GM23338 (cell line): ENCODE results near the gene MLC1. TPM values are rescaled to one million over a fixed set of nuclear protein-coding genes. Genes with fewer than 3 reads are reported as not detected.

ENCODE experiments used
- ATAC-seq: fragments of 200-7000 bp; cut with Tn5 transposase; 3 replicates; pipeline ENCODE4 v1.9.1; 2020
- DNase-seq: peaks from one replicate; pipeline ENCODE4 v3.0.0-alpha.2; 2015; ENCODE audit warnings: low spot score
- H2AFZ ChIP-seq: fragments of 200-600 bp; sonication (generic); 2 replicates; pipeline ENCODE4 v1.8.0; 2016; ENCODE audit warnings: antibody characterized with exemption, mild to moderate bottlenecking, moderate library complexity
- H3F3A ChIP-seq: fragments of 200-600 bp; sonication (generic); replicated peaks from 2 replicates; pipeline ENCODE4 v1.8.0; 2017; ENCODE audit warnings: antibody characterized with exemption, mixed run types, low read depth
- H3K27ac ChIP-seq: fragments of 200-600 bp; sonication (generic); 2 replicates; pipeline ENCODE4 v1.6.1; 2016; ENCODE audit warnings: low read depth
- H3K27me3 ChIP-seq: fragments of 200-600 bp; sonication (generic); 2 replicates; pipeline ENCODE4 v1.8.0; 2016; ENCODE audit warnings: mild to moderate bottlenecking, mixed run types, moderate library complexity; ENCODE audit not compliant: insufficient read depth
- H3K36me3 ChIP-seq: fragments of 200-600 bp; sonication (generic); 2 replicates; pipeline ENCODE4 v1.8.0; 2016; ENCODE audit warnings: mild to moderate bottlenecking; ENCODE audit not compliant: insufficient read depth
- H3K4me1 ChIP-seq: fragments of 200-600 bp; sonication (generic); 2 replicates; pipeline ENCODE4 v1.8.0; 2016; ENCODE audit warnings: mild to moderate bottlenecking, moderate library complexity; ENCODE audit not compliant: insufficient read depth
- H3K4me2 ChIP-seq: fragments of 200-600 bp; sonication (generic); 2 replicates; pipeline ENCODE4 v1.7.1; 2017; ENCODE audit warnings: mixed run types
- H3K4me3 ChIP-seq: fragments of 200-600 bp; sonication (generic); 2 replicates; pipeline ENCODE4 v1.6.1; 2016; ENCODE audit warnings: mixed run types
- H3K79me2 ChIP-seq: fragments of 200-600 bp; sonication (generic); replicated peaks from 2 replicates; pipeline ENCODE4 v1.8.0; 2017; ENCODE audit warnings: mild to moderate bottlenecking; ENCODE audit not compliant: insufficient read depth
- H3K9me2 ChIP-seq: fragments of 200-600 bp; sonication (generic); 2 replicates; pipeline ENCODE4 v1.8.0; 2017; ENCODE audit not compliant: insufficient read depth
- H4K20me1 ChIP-seq: fragments of 200-600 bp; sonication (generic); replicated peaks from 2 replicates; pipeline ENCODE4 v1.8.0; 2017; ENCODE audit warnings: mild to moderate bottlenecking; ENCODE audit not compliant: insufficient read depth
- H3K27ac Mint-ChIP-seq: 2 replicates; pipeline ENCODE4 v1.8.0; 2020; ENCODE audit warnings: inconsistent platforms, mild to moderate bottlenecking, moderate library complexity, mixed read lengths
- H3K27me3 Mint-ChIP-seq: 3 replicates; pipeline ENCODE4 v1.8.0; 2022; ENCODE audit warnings: low read depth, mild to moderate bottlenecking, moderate library complexity, mixed read lengths, inconsistent platforms; ENCODE audit not compliant: insufficient read depth, poor library complexity
- H3K36me3 Mint-ChIP-seq: 3 replicates; pipeline ENCODE4 v1.8.0; 2021; ENCODE audit warnings: low read depth, mild to moderate bottlenecking, inconsistent platforms, moderate library complexity, mixed read lengths
- H3K4me1 Mint-ChIP-seq: 3 replicates; pipeline ENCODE4 v1.8.0; 2020; ENCODE audit warnings: mild to moderate bottlenecking, inconsistent platforms, mixed read lengths
- H3K4me3 Mint-ChIP-seq: 3 replicates; pipeline ENCODE4 v1.8.0; 2021; ENCODE audit warnings: moderate library complexity, mild to moderate bottlenecking, inconsistent platforms, mixed read lengths
- H3K9me3 Mint-ChIP-seq: 3 replicates; pipeline ENCODE4 v1.8.0; 2020; ENCODE audit warnings: moderate library complexity, mild to moderate bottlenecking, inconsistent platforms, mixed read lengths
- CTCF ChIP-seq, 2 experiments: fragments of 200-600 bp in 1 of 2; sonication (generic) in 1 of 2; conservative IDR thresholded peaks; 2 replicates each; pipeline versions ENCODE4 v1.5.1 to v1.6.1; 2016 to 2017; ENCODE audit warnings: antibody characterized with exemption in 2 of 2, low read depth in 2 of 2, mild to moderate bottlenecking in 2 of 2, moderate library complexity in 1 of 2
- STAT1 ChIP-seq: IDR thresholded peaks from one replicate; pipeline ENCODE4 v1.6.1; 2016; ENCODE audit warnings: antibody characterized with exemption; ENCODE audit not compliant: unreplicated experiment
- ZNF114 ChIP-seq: fragments of 250-450 bp; sonication (Bioruptor Pico); IDR thresholded peaks from 2 replicates; pipeline ENCODE4 v1.5.0; 2020; ENCODE audit warnings: mild to moderate bottlenecking, moderate library complexity
- ZNF331 ChIP-seq: fragments of 250-450 bp; sonication (Bioruptor Pico); IDR thresholded peaks from 2 replicates; pipeline ENCODE4 v1.5.0; 2020; ENCODE audit warnings: low read depth, mild to moderate bottlenecking, moderate library complexity
- ZNF462 ChIP-seq: fragments of 250-450 bp; sonication (Bioruptor Pico); IDR thresholded peaks from 2 replicates; pipeline ENCODE4 v1.5.0; 2020; ENCODE audit warnings: mild to moderate bottlenecking, moderate library complexity
- polyA plus RNA-seq: library from polyadenylated mRNA; unstranded; fragments of >200 nt; fragmentation: Nextera tagmentation; extraction: Ambion mirVana; gene quantifications from 2 replicates; pipeline ENCODE4 v1.2.1, GENCODE V29; 2016
- total RNA-seq: library from RNA; depleted of rRNA; stranded (reverse); fragments of >200 nt; shearing (Covaris generic); gene quantifications from 2 replicates; pipeline ENCODE4 v1.2.3, GENCODE V29; 2014

The MLC1 gene
- total and polyA plus RNA-seq, 2 experiments from 2014 or later, result not detected

- Mint-ChIP-seq H3K27ac (no peak overlapping the region), H3K27me3 (peaks cover 17% of the 10 kb centered on the region), H3K4me3 (no peak overlapping the region), H3K36me3 (no peaks in the 10 kb centered on the region), H3K9me3 (no peaks in the 10 kb centered on the region), H3K4me1 (peaks cover 11% of the 10 kb centered on the region)
- ATAC-seq (peak; percentile 20), DNase-seq (peak; percentile 47)
- Histone ChIP-seq H3K36me3 (no peaks in the 10 kb centered on the region), H3K4me3 (no peak overlapping the region), H3K27ac (no peak overlapping the region), H3F3A (0 out of 2 replicates have a peak, but pooled peaks cover 3% of the 10 kb centered on the region), H3K4me1 (peaks cover 5% of the 10 kb centered on the region), H3K27me3 (peaks cover 17% of the 10 kb centered on the region), H3K4me2 (no peak overlapping the region), H4K20me1 (no peaks in the 10 kb centered on the region), H2AFZ (no peak overlapping the region; the same call in 1 of the 2 replicates), H3K79me2 (no peaks in the 10 kb centered on the region), H3K9me2 (no peaks in the 10 kb centered on the region)
- TF ChIP-seq STAT1 (no peak), CTCF (conservative IDR thresholded peaks at IDR 0.05; ENCODE audit: low read depth in 2 of 2) (peak in 1 of 2 experiments; percentile 37; a peak in 3 of 4 replicates), ZNF331 (no peak), ZNF114 (CRISPR knock-in tag) (no peak), ZNF462 (CRISPR knock-in tag) (no peak)
Measured at GRCh38 chr22:50060441-50061140, 24.6 kb downstream of the MLC1 start.
